ENCODE results near the gene PHIP.

DNA sequence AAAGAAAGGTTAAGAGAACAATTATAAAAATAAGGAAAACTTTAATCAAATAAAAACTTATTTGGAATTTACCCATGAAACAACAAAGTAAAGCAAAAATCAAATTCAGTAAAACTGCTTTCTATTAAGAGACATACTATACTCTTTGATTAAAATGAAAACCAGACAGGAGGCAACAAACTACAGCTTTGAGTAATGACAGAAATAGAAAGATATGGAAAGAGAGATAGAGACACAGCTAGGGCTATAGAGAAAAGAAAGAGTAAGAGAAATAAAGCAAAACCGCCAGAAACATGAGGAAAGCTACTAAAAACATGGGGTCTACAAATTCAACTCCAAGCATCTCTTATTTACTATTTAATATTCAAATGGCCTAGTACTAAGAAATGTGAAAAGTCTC, 67.6 kb downstream of the PHIP start:
- TF ChIP-seq, protein P1, sequence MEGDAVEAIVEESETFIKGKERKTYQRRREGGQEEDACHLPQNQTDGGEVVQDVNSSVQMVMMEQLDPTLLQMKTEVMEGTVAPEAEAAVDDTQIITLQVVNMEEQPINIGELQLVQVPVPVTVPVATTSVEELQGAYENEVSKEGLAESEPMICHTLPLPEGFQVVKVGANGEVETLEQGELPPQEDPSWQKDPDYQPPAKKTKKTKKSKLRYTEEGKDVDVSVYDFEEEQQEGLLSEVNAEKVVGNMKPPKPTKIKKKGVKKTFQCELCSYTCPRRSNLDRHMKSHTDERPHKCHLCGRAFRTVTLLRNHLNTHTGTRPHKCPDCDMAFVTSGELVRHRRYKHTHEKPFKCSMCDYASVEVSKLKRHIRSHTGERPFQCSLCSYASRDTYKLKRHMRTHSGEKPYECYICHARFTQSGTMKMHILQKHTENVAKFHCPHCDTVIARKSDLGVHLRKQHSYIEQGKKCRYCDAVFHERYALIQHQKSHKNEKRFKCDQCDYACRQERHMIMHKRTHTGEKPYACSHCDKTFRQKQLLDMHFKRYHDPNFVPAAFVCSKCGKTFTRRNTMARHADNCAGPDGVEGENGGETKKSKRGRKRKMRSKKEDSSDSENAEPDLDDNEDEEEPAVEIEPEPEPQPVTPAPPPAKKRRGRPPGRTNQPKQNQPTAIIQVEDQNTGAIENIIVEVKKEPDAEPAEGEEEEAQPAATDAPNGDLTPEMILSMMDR (tag by site-specific recombination; IDR thresholded peaks at IDR 0.05), result no peak
- TF ChIP-seq, protein P2, sequence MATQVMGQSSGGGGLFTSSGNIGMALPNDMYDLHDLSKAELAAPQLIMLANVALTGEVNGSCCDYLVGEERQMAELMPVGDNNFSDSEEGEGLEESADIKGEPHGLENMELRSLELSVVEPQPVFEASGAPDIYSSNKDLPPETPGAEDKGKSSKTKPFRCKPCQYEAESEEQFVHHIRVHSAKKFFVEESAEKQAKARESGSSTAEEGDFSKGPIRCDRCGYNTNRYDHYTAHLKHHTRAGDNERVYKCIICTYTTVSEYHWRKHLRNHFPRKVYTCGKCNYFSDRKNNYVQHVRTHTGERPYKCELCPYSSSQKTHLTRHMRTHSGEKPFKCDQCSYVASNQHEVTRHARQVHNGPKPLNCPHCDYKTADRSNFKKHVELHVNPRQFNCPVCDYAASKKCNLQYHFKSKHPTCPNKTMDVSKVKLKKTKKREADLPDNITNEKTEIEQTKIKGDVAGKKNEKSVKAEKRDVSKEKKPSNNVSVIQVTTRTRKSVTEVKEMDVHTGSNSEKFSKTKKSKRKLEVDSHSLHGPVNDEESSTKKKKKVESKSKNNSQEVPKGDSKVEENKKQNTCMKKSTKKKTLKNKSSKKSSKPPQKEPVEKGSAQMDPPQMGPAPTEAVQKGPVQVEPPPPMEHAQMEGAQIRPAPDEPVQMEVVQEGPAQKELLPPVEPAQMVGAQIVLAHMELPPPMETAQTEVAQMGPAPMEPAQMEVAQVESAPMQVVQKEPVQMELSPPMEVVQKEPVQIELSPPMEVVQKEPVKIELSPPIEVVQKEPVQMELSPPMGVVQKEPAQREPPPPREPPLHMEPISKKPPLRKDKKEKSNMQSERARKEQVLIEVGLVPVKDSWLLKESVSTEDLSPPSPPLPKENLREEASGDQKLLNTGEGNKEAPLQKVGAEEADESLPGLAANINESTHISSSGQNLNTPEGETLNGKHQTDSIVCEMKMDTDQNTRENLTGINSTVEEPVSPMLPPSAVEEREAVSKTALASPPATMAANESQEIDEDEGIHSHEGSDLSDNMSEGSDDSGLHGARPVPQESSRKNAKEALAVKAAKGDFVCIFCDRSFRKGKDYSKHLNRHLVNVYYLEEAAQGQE (tag by site-specific recombination; IDR thresholded peaks at IDR 0.05), result no peak
- no peak for TF ChIP-seq ZFP41 (tag by site-specific recombination; IDR thresholded peaks at IDR 0.05; ENCODE audit: borderline replicate concordance)
- TF ChIP-seq ZNF274 (IDR thresholded peaks at IDR 0.05; ENCODE audit: low read length), result no peak
- no peak for TF ChIP-seq ZNF274 (tag by site-specific recombination; IDR thresholded peaks at IDR 0.05; ENCODE audit: borderline replicate concordance)
- no peak for TF ChIP-seq ZBTB7A (tag by site-specific recombination; IDR thresholded peaks at IDR 0.05; ENCODE audit: low read depth)
- TF ChIP-seq ZNF311 (tag by site-specific recombination; IDR thresholded peaks at IDR 0.05; ENCODE audit: borderline replicate concordance), result no peak
- no peak for TF ChIP-seq ZNF112 (tag by site-specific recombination; IDR thresholded peaks at IDR 0.05)
- no peak for TF ChIP-seq ZNF510 (tag by site-specific recombination; IDR thresholded peaks at IDR 0.05; ENCODE audit: insufficient replicate concordance)
- TF ChIP-seq SALL2 (tag by site-specific recombination; IDR thresholded peaks at IDR 0.05; ENCODE audit: borderline replicate concordance), result no peak
- no peak for TF ChIP-seq ZSCAN30 (tag by site-specific recombination; IDR thresholded peaks at IDR 0.05)
- no peak for TF ChIP-seq ZNF169 (tag by site-specific recombination; IDR thresholded peaks at IDR 0.05)
- TF ChIP-seq ZNF555 (tag by site-specific recombination; conservative IDR thresholded peaks at IDR 0.05), result no peak
- TF ChIP-seq ZNF768 (tag by site-specific recombination; IDR thresholded peaks at IDR 0.05), result no peak

Measured in HEK293 (cell line).